Liver (tissue), 9 donors: ENCODE data around the gene RAP2C. TPM values are rescaled to one million over a fixed set of nuclear protein-coding genes. Genes with fewer than 3 reads are reported as not detected.

ENCODE experiments used
- DNase-seq: peaks from one replicate; pipeline ENCODE4 v3.0.0-alpha.2; 2017; ENCODE audit warnings: low spot score
- H3K27ac ChIP-seq, 2 donors: one replicate each; pipeline ENCODE4 v1.7.0; 2013; ENCODE audit warnings: inconsistent platforms in 2 of 2, low read length in 2 of 2, control low read depth in 1 of 2, low read depth in 1 of 2, mild to moderate bottlenecking in 1 of 2
- H3K27me3 ChIP-seq, 4 donors: one replicate each; pipeline versions ENCODE4 v1.6.1 to v1.7.0; 2013; ENCODE audit warnings: low read length in 3 of 4, inconsistent platforms in 1 of 4, mild to moderate bottlenecking in 1 of 4, moderate library complexity in 1 of 4; ENCODE audit not compliant: control insufficient read depth in 4 of 4, insufficient read depth in 4 of 4
- H3K36me3 ChIP-seq, 4 donors: one replicate each; pipeline versions ENCODE4 v1.6.1 to v1.7.0; 2013; ENCODE audit warnings: low read length in 3 of 4, mild to moderate bottlenecking in 3 of 4, low read depth in 1 of 4, moderate library complexity in 1 of 4; ENCODE audit not compliant: control insufficient read depth in 4 of 4, insufficient read depth in 3 of 4
- H3K4me1 ChIP-seq, 4 donors: one replicate each; pipeline versions ENCODE4 v1.6.1 to v1.7.0; 2013; ENCODE audit warnings: low read length in 3 of 4, mild to moderate bottlenecking in 3 of 4, moderate library complexity in 1 of 4; ENCODE audit not compliant: control insufficient read depth in 4 of 4, insufficient read depth in 4 of 4
- H3K4me3 ChIP-seq, 3 donors: one replicate each; pipeline versions ENCODE4 v1.6.1 to v1.7.0; 2013; ENCODE audit warnings: low read length in 3 of 3, control low read depth in 1 of 3, low read depth in 1 of 3, mild to moderate bottlenecking in 1 of 3
- H3K9ac ChIP-seq, 2 donors: one replicate each; pipeline ENCODE4 v1.7.0; 2013; ENCODE audit warnings: low read length in 2 of 2, mild to moderate bottlenecking in 2 of 2, moderate library complexity in 2 of 2, control low read depth in 1 of 2, low read depth in 1 of 2
- H3K9me3 ChIP-seq, 4 donors: one replicate each; pipeline versions ENCODE4 v1.6.1 to v1.7.0; 2013; ENCODE audit warnings: low read length in 3 of 4; ENCODE audit not compliant: control insufficient read depth in 4 of 4
- EGR1 ChIP-seq, 2 donors: IDR thresholded peaks; 2 replicates each; pipeline ENCODE4 v1.6.1; 2016 to 2018; ENCODE audit warnings: antibody characterized with exemption in 2 of 2, low read depth in 2 of 2
- FOXA1 ChIP-seq: IDR thresholded peaks from 2 replicates; pipeline ENCODE4 v1.6.1; 2016; ENCODE audit warnings: antibody characterized with exemption
- HNF4A ChIP-seq, 2 donors: conservative IDR thresholded peaks; 2 replicates each; pipeline ENCODE4 v1.6.1; 2016; ENCODE audit warnings: antibody characterized with exemption in 2 of 2, mild to moderate bottlenecking in 2 of 2
- RAD21 ChIP-seq, 2 donors: IDR thresholded peaks; 2 replicates each; pipeline ENCODE4 v1.6.1; 2016; ENCODE audit warnings: antibody characterized with exemption in 2 of 2, mild to moderate bottlenecking in 2 of 2
- RXRA ChIP-seq, 2 donors: IDR thresholded peaks; 2 replicates each; pipeline ENCODE4 v1.6.1; 2017 to 2018; ENCODE audit warnings: antibody characterized with exemption in 2 of 2, mild to moderate bottlenecking in 1 of 2
- YY1 ChIP-seq: IDR thresholded peaks from 2 replicates; pipeline ENCODE4 v1.6.1; 2016; ENCODE audit warnings: antibody characterized with exemption, mild to moderate bottlenecking
- WGBS: extraction: QIAGEN DNeasy Blood & Tissue Kit; methylation state at CpG from one replicate; pipeline ENCODE4 v1.1.7; 2013; 5-methylcytosine and 5-hydroxymethylcytosine counted together
- polyA plus RNA-seq, 2 donors: library from polyadenylated mRNA; stranded (reverse) in 1 of 2; unstranded in 1 of 2; fragments of 200-250 nt in 1 of 2; fragments of >200 nt in 1 of 2; fragmentation: Nextera tagmentation in 1 of 2; extraction: Ambion mirVana in 1 of 2; gene quantifications; one replicate each; pipeline versions ENCODE4 v1.2.1 to v1.2.3, GENCODE V29; 2013 to 2015
- total RNA-seq, 2 donors: library from RNA; depleted of rRNA; stranded (reverse); fragments of >200 nt; gene quantifications; one replicate each; pipeline ENCODE4 v1.2.3, GENCODE V29; 2014
- TF ChIP-seq, protein P1 (sequence below): IDR thresholded peaks from 2 replicates; pipeline ENCODE4 v1.6.1; 2016; ENCODE audit warnings: antibody characterized with exemption, mild to moderate bottlenecking
- TF ChIP-seq, protein P2 (sequence below): IDR thresholded peaks from 2 replicates; pipeline ENCODE4 v1.6.1; 2016; ENCODE audit warnings: antibody characterized with exemption
- TF ChIP-seq, protein P3 (sequence below): IDR thresholded peaks from 2 replicates; pipeline ENCODE4 v1.6.1; 2016; ENCODE audit warnings: antibody characterized with exemption
- TF ChIP-seq, protein P4 (sequence below): fragments of 150-350 bp; IDR thresholded peaks from 2 replicates; pipeline ENCODE4 v1.5.1; 2017; ENCODE audit warnings: improper control_type of control experiment, low read depth, low read length; ENCODE audit not compliant: missing input control
- donor health status: healthy.
- donor health status: healthy.
- donor health status: healthy.
- donor health status: healthy.
- donor health status: healthy.

Gene RAP2C
- total and polyA plus RNA-seq, 4 donors, result 12.6 to 35.3 (median 19.3) TPM

DNA sequence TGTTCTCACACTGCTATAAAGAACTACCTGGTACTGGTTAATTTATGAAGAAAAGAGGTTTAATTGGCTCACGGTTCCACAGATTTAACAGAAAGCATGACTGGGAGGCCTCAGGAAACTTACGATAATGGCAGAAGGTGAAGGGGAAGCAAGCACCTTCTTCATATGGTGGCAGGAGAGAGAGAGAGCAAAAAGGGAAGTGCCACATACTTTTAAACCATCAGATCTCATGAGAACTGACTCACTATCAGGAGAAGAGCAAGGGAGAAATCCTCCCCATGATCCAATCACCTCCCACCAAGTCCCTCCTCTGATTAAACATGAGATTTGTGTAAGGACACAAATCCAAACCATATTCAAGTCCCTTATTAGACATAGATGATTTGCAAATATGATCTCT is 12.3 kb upstream of the RAP2C start (continued):
- TF ChIP-seq, protein P1, sequence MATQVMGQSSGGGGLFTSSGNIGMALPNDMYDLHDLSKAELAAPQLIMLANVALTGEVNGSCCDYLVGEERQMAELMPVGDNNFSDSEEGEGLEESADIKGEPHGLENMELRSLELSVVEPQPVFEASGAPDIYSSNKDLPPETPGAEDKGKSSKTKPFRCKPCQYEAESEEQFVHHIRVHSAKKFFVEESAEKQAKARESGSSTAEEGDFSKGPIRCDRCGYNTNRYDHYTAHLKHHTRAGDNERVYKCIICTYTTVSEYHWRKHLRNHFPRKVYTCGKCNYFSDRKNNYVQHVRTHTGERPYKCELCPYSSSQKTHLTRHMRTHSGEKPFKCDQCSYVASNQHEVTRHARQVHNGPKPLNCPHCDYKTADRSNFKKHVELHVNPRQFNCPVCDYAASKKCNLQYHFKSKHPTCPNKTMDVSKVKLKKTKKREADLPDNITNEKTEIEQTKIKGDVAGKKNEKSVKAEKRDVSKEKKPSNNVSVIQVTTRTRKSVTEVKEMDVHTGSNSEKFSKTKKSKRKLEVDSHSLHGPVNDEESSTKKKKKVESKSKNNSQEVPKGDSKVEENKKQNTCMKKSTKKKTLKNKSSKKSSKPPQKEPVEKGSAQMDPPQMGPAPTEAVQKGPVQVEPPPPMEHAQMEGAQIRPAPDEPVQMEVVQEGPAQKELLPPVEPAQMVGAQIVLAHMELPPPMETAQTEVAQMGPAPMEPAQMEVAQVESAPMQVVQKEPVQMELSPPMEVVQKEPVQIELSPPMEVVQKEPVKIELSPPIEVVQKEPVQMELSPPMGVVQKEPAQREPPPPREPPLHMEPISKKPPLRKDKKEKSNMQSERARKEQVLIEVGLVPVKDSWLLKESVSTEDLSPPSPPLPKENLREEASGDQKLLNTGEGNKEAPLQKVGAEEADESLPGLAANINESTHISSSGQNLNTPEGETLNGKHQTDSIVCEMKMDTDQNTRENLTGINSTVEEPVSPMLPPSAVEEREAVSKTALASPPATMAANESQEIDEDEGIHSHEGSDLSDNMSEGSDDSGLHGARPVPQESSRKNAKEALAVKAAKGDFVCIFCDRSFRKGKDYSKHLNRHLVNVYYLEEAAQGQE, result no peak
- TF ChIP-seq EGR1 (IDR thresholded peaks at IDR 0.05; ENCODE audit: low read depth in 2 of 2), result no peak
- no peak for TF ChIP-seq YY1

DNA sequence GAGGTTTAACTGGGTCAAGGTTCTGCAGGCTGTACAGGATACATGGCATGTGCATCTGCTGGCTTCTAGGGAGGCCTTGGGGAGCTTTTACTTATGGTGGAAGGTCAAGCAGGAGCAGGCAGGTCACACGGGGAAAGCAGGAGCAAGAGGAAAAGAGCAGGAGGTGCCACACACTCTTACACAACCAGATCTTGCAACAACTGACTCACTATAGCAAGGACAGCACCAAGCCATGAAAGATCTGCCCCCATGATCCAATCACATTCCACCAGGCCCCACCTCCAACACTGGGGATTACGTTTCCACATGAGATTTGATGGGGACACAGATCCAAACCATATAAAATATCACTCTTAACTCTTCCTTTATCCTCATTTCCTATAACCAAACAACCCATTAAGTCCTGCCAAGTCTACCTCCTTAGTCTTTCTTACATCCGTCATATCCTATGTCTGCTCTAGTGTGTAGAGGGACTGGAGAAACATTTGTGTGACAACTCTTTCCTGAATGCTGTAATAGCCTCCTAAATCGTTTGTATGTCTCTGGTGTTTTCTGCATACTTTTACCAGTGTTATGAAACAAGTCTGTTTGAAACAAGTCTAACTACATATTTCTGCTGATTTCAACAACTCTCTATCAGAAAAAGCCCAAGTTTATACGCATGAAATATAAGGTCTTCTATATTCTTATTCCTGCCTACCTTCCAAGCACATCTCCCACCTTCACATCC is 8.3 kb upstream of the RAP2C start:
- Histone ChIP-seq H3K9ac (no peak overlapping the region), H3K4me3 (no peak overlapping the region), H3K36me3 (no peaks in the 10 kb centered on the region), H3K27ac (no peak overlapping the region), H3K4me1 (peaks cover 0 to 2% (median 0%) of the 10 kb centered on the region in 4 donors), H3K9me3 (no peaks in the 10 kb centered on the region), H3K27me3 (no peaks in the 10 kb centered on the region)
- 59% methylated on average over 5 of the region's 5 CpGs for WGBS
- TF ChIP-seq RXRA (IDR thresholded peaks at IDR 0.05) (peak; percentile 12 to 24), HNF4A (conservative IDR thresholded peaks at IDR 0.05) (peak in 1 of 2 donors; percentile 7), EGR1 (IDR thresholded peaks at IDR 0.05; ENCODE audit: low read depth in 2 of 2) (no peak), FOXA1 (no peak)
- TF ChIP-seq, protein P2, sequence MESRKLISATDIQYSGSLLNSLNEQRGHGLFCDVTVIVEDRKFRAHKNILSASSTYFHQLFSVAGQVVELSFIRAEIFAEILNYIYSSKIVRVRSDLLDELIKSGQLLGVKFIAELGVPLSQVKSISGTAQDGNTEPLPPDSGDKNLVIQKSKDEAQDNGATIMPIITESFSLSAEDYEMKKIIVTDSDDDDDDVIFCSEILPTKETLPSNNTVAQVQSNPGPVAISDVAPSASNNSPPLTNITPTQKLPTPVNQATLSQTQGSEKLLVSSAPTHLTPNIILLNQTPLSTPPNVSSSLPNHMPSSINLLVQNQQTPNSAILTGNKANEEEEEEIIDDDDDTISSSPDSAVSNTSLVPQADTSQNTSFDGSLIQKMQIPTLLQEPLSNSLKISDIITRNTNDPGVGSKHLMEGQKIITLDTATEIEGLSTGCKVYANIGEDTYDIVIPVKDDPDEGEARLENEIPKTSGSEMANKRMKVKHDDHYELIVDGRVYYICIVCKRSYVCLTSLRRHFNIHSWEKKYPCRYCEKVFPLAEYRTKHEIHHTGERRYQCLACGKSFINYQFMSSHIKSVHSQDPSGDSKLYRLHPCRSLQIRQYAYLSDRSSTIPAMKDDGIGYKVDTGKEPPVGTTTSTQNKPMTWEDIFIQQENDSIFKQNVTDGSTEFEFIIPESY, result no peak
- DNase-seq, result no peak

- no peaks in the 10 kb centered on the region for H3K36me3 ChIP-seq
- no peak for DNase-seq
- no peak overlapping the region for H3K27ac ChIP-seq
- no peak overlapping the region for H3K9ac ChIP-seq
- WGBS, result 76% methylated on average over 4 of the region's 4 CpGs
- TF ChIP-seq, protein P3, sequence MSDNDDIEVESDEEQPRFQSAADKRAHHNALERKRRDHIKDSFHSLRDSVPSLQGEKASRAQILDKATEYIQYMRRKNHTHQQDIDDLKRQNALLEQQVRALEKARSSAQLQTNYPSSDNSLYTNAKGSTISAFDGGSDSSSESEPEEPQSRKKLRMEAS, result no peak
- peak; percentile 58 to 68 for TF ChIP-seq RAD21 (IDR thresholded peaks at IDR 0.05)
- TF ChIP-seq, protein P4, sequence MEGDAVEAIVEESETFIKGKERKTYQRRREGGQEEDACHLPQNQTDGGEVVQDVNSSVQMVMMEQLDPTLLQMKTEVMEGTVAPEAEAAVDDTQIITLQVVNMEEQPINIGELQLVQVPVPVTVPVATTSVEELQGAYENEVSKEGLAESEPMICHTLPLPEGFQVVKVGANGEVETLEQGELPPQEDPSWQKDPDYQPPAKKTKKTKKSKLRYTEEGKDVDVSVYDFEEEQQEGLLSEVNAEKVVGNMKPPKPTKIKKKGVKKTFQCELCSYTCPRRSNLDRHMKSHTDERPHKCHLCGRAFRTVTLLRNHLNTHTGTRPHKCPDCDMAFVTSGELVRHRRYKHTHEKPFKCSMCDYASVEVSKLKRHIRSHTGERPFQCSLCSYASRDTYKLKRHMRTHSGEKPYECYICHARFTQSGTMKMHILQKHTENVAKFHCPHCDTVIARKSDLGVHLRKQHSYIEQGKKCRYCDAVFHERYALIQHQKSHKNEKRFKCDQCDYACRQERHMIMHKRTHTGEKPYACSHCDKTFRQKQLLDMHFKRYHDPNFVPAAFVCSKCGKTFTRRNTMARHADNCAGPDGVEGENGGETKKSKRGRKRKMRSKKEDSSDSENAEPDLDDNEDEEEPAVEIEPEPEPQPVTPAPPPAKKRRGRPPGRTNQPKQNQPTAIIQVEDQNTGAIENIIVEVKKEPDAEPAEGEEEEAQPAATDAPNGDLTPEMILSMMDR, result peak; percentile 43
- no peaks in the 10 kb centered on the region for H3K9me3 ChIP-seq
- H3K4me3 ChIP-seq, result no peak overlapping the region
- no peaks in the 10 kb centered on the region for H3K27me3 ChIP-seq
- H3K4me1 ChIP-seq, result peaks cover 0 to 5% (median under 1%) of the 10 kb centered on the region in 4 donors
Measured at GRCh38 chrX:132226169-132226568, 6.9 kb upstream of the RAP2C start.
